SK-N-SH (cell line): ENCODE data around the gene AP1AR.

Source experiments
- CTCF ChIP-seq: fragments of 200-600 bp; sonication (generic); IDR thresholded peaks from 2 replicates; pipeline ENCODE4 v1.6.1; 2017; ENCODE audit warnings: antibody characterized with exemption, mild to moderate bottlenecking, moderate library complexity
- MAX ChIP-seq: IDR thresholded peaks from 2 replicates; pipeline ENCODE4 v1.4.0; 2012; ENCODE audit warnings: low read depth
- RCOR1 ChIP-seq: fragments of 150-350 bp; IDR thresholded peaks from 2 replicates; pipeline ENCODE4 v1.6.1; 2017; ENCODE audit warnings: antibody characterized with exemption, low read length
- RXRA ChIP-seq: IDR thresholded peaks from 2 replicates; pipeline ENCODE4 v1.4.0; 2012; ENCODE audit warnings: low read depth, mild to moderate bottlenecking, borderline replicate concordance
- SIN3A ChIP-seq: IDR thresholded peaks from 2 replicates; pipeline ENCODE4 v1.6.1; 2012; ENCODE audit warnings: low read depth, mild to moderate bottlenecking, low read length, moderate library complexity, borderline replicate concordance
- USF1 ChIP-seq: IDR thresholded peaks from 2 replicates; pipeline ENCODE4 v1.4.0; 2012; ENCODE audit warnings: low read depth, borderline replicate concordance

DNA sequence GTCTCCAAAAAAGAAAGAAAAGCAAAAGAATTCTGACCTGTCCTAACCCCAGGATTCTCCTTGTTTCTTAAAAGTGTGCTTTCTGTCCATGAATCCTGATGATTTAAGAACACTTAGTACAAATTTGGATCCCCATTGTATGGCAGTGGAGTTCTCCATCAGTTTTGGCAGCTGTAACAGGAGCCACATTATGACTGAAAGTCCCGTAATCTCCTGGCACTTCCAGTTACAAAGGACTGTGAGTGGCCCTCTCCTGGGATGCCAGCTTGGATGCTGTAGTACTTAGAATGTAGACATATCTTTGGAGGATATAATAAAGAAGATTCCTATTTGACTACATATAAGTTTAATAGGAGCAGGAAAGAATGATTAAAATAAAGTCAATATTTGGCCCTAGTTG, 20.6 kb downstream of the AP1AR start:
- no peak for TF ChIP-seq MAX
- no peak for TF ChIP-seq RCOR1
- no peak for TF ChIP-seq CTCF
- no peak for TF ChIP-seq SIN3A
- no peak for TF ChIP-seq USF1
- no peak for TF ChIP-seq RXRA
